ENCODE results near the gene GPHN. TPM values are rescaled to one million over a fixed set of nuclear protein-coding genes. Genes with fewer than 3 reads are reported as not detected.
"Not testable (repeated sequence)": the region's sequence is repeated elsewhere in the genome, so short reads cannot be mapped to it uniquely, and the experiment has no call there.

GPHN gene
- total RNA-seq, 3 donors from 2014 or later, result 26.2 to 30.7 (median 28.4) TPM

- Mint-ChIP-seq H3K9me3 (peaks cover 26% of the 10 kb centered on the region), H3K4me1 (ENCODE audit: low read depth) (no peaks in the 10 kb centered on the region), H3K36me3 (ENCODE audit: insufficient read depth) (peaks cover 19% of the 10 kb centered on the region), H3K27me3 (ENCODE audit: low read depth) (no peaks in the 10 kb centered on the region), H3K4me3 (no peak overlapping the region)
- no peak for ATAC-seq
- DNase-seq, result no peak
Measured at GRCh38 chr14:67031920-67032774, 524.2 kb downstream of the GPHN start.

GRCh38 chr14:67045440-67045839 lies 537.5 kb downstream of the GPHN start:
- no peak for ATAC-seq
- DNase-seq, result no peak
- no peak overlapping the region for H3K4me3 Mint-ChIP-seq
- no peaks in the 10 kb centered on the region for H3K4me1 Mint-ChIP-seq (ENCODE audit: low read depth)
- peaks cover 5% of the 10 kb centered on the region for H3K9me3 Mint-ChIP-seq
- H3K27me3 Mint-ChIP-seq (ENCODE audit: low read depth), result no peaks in the 10 kb centered on the region
- peaks cover 13% of the 10 kb centered on the region for H3K36me3 Mint-ChIP-seq (ENCODE audit: insufficient read depth)

- ATAC-seq (no peak), DNase-seq (no peak)
- H3K4me3 Mint-ChIP-seq, result no peak overlapping the region
- peaks cover 36% of the 10 kb centered on the region for H3K9me3 Mint-ChIP-seq
- H3K36me3 Mint-ChIP-seq (ENCODE audit: insufficient read depth), result peaks cover 10% of the 10 kb centered on the region
- H3K4me1 Mint-ChIP-seq (ENCODE audit: low read depth), result no peaks in the 10 kb centered on the region
- no peaks in the 10 kb centered on the region for H3K27me3 Mint-ChIP-seq (ENCODE audit: low read depth)
Measured at GRCh38 chr14:67050896-67051295, 542.9 kb downstream of the GPHN start.

GRCh38 chr14:67056684-67057083 lies 548.7 kb downstream of the GPHN start:
- ATAC-seq (no peak), DNase-seq (no peak)
- no peak overlapping the region for H3K4me3 Mint-ChIP-seq
- H3K36me3 Mint-ChIP-seq (ENCODE audit: insufficient read depth), result peaks cover 17% of the 10 kb centered on the region
- peaks cover 35% of the 10 kb centered on the region for H3K9me3 Mint-ChIP-seq
- no peaks in the 10 kb centered on the region for H3K4me1 Mint-ChIP-seq (ENCODE audit: low read depth)
- H3K27me3 Mint-ChIP-seq (ENCODE audit: low read depth), result no peaks in the 10 kb centered on the region

GRCh38 chr14:67059596-67059995 lies 551.6 kb downstream of the GPHN start:
- Mint-ChIP-seq H3K27me3 (ENCODE audit: low read depth) (no peaks in the 10 kb centered on the region), H3K36me3 (ENCODE audit: insufficient read depth) (peaks cover 25% of the 10 kb centered on the region), H3K4me3 (no peak overlapping the region), H3K9me3 (peaks cover 19% of the 10 kb centered on the region), H3K4me1 (ENCODE audit: low read depth) (no peaks in the 10 kb centered on the region)
- DNase-seq (no peak), ATAC-seq (no peak)

- H3K4me1 Mint-ChIP-seq (ENCODE audit: low read depth), result peaks cover 2% of the 10 kb centered on the region
- peaks cover 16% of the 10 kb centered on the region for H3K9me3 Mint-ChIP-seq
- peaks cover 31% of the 10 kb centered on the region for H3K36me3 Mint-ChIP-seq (ENCODE audit: insufficient read depth)
- H3K27me3 Mint-ChIP-seq (ENCODE audit: low read depth), result no peaks in the 10 kb centered on the region
- DNase-seq (no peak), ATAC-seq (no peak)
- no peak overlapping the region for H3K4me3 Mint-ChIP-seq
Measured at GRCh38 chr14:67060546-67060945, 552.6 kb downstream of the GPHN start.

- Mint-ChIP-seq H3K4me1 (ENCODE audit: low read depth) (peaks cover 17% of the 10 kb centered on the region), H3K36me3 (ENCODE audit: insufficient read depth) (peaks cover 20% of the 10 kb centered on the region), H3K9me3 (peaks cover 11% of the 10 kb centered on the region)
- not testable (repeated sequence) for ATAC-seq; DNase-seq; H3K4me3 Mint-ChIP-seq; H3K27me3 Mint-ChIP-seq (ENCODE audit: low read depth)
Measured at GRCh38 chr14:67067070-67067814, 559.3 kb downstream of the GPHN start.

GRCh38 chr14:67068251-67068650 lies 560.3 kb downstream of the GPHN start:
- Mint-ChIP-seq H3K4me3 (no peak overlapping the region), H3K9me3 (peaks cover 10% of the 10 kb centered on the region), H3K27me3 (ENCODE audit: low read depth) (no peaks in the 10 kb centered on the region), H3K36me3 (ENCODE audit: insufficient read depth) (peaks cover 18% of the 10 kb centered on the region), H3K4me1 (ENCODE audit: low read depth) (peaks cover 17% of the 10 kb centered on the region)
- DNase-seq (no peak), ATAC-seq (no peak)

GRCh38 chr14:67071506-67071905 lies 563.6 kb downstream of the GPHN start:
- ATAC-seq, result no peak

GRCh38 chr14:67077921-67078320 lies 570.0 kb downstream of the GPHN start:
- no peak overlapping the region for H3K4me3 Mint-ChIP-seq

More at GRCh38 chr14:67071506-67071905, 563.6 kb downstream of the GPHN start:
- no peak for DNase-seq
- H3K36me3 Mint-ChIP-seq (ENCODE audit: insufficient read depth), result peaks cover under 1% of the 10 kb centered on the region
- H3K4me3 Mint-ChIP-seq, result no peak overlapping the region
- H3K27me3 Mint-ChIP-seq (ENCODE audit: low read depth), result no peaks in the 10 kb centered on the region
- H3K4me1 Mint-ChIP-seq (ENCODE audit: low read depth), result peaks cover 12% of the 10 kb centered on the region
- no peaks in the 10 kb centered on the region for H3K9me3 Mint-ChIP-seq

GRCh38 chr14:67079846-67080245 lies 571.9 kb downstream of the GPHN start:
- H3K27me3 Mint-ChIP-seq (ENCODE audit: low read depth), result no peaks in the 10 kb centered on the region
- peaks cover 17% of the 10 kb centered on the region for H3K9me3 Mint-ChIP-seq
- ATAC-seq, result no peak
- H3K4me3 Mint-ChIP-seq, result no peak overlapping the region
- no peak for DNase-seq
- H3K36me3 Mint-ChIP-seq (ENCODE audit: insufficient read depth), result peaks cover 14% of the 10 kb centered on the region
- H3K4me1 Mint-ChIP-seq (ENCODE audit: low read depth), result peaks cover 2% of the 10 kb centered on the region

More at GRCh38 chr14:67077921-67078320, 570.0 kb downstream of the GPHN start:
- DNase-seq (no peak), ATAC-seq (no peak)
- Mint-ChIP-seq H3K4me1 (ENCODE audit: low read depth) (peaks cover 2% of the 10 kb centered on the region), H3K9me3 (peaks cover 17% of the 10 kb centered on the region), H3K36me3 (ENCODE audit: insufficient read depth) (peaks cover 9% of the 10 kb centered on the region), H3K27me3 (ENCODE audit: low read depth) (no peaks in the 10 kb centered on the region)

GRCh38 chr14:67108230-67108629 lies 600.3 kb downstream of the GPHN start:
- H3K9me3 Mint-ChIP-seq, result peaks cover 29% of the 10 kb centered on the region
- DNase-seq (no peak), ATAC-seq (no peak)
- no peak overlapping the region for H3K4me3 Mint-ChIP-seq
- peaks cover 34% of the 10 kb centered on the region for H3K36me3 Mint-ChIP-seq (ENCODE audit: insufficient read depth)
- no peaks in the 10 kb centered on the region for H3K27me3 Mint-ChIP-seq (ENCODE audit: low read depth)
- no peaks in the 10 kb centered on the region for H3K4me1 Mint-ChIP-seq (ENCODE audit: low read depth)

- Mint-ChIP-seq H3K9me3 (peaks cover 6% of the 10 kb centered on the region), H3K27me3 (ENCODE audit: low read depth) (no peaks in the 10 kb centered on the region), H3K36me3 (ENCODE audit: insufficient read depth) (peaks cover 11% of the 10 kb centered on the region), H3K4me3 (no peak overlapping the region), H3K4me1 (ENCODE audit: low read depth) (no peaks in the 10 kb centered on the region)
- no peak for ATAC-seq
- no peak for DNase-seq
Measured at GRCh38 chr14:67111022-67111421, 603.1 kb downstream of the GPHN start.

- DNase-seq (no peak), ATAC-seq (no peak)
- no peaks in the 10 kb centered on the region for H3K27me3 Mint-ChIP-seq (ENCODE audit: low read depth)
- no peaks in the 10 kb centered on the region for H3K9me3 Mint-ChIP-seq
- H3K4me3 Mint-ChIP-seq, result no peak overlapping the region
- no peaks in the 10 kb centered on the region for H3K4me1 Mint-ChIP-seq (ENCODE audit: low read depth)
- peaks cover 7% of the 10 kb centered on the region for H3K36me3 Mint-ChIP-seq (ENCODE audit: insufficient read depth)
Measured at GRCh38 chr14:67112344-67112743, 604.4 kb downstream of the GPHN start.

GRCh38 chr14:67127174-67127573 lies 619.2 kb downstream of the GPHN start:
- no peak for ATAC-seq
- peaks cover 26% of the 10 kb centered on the region for H3K36me3 Mint-ChIP-seq (ENCODE audit: insufficient read depth)
- peaks cover 2% of the 10 kb centered on the region for H3K4me1 Mint-ChIP-seq (ENCODE audit: low read depth)

More at GRCh38 chr14:67127174-67127573, 619.2 kb downstream of the GPHN start:
- H3K4me3 Mint-ChIP-seq, result no peak overlapping the region
- peaks cover 4% of the 10 kb centered on the region for H3K9me3 Mint-ChIP-seq
- no peaks in the 10 kb centered on the region for H3K27me3 Mint-ChIP-seq (ENCODE audit: low read depth)
- DNase-seq, result no peak

All from activated T-cell treated with anti-CD3 and anti-CD28 coated beads, Interleukin-2, amount 50 U/mL, for 4 hours (primary cell).